Activated naive CD8-positive, alpha-beta T cell treated with anti-CD3 and anti-CD28 coated beads for 36 hours (primary cell): ENCODE measurements around the gene C1orf198. TPM values are rescaled to one million over a fixed set of nuclear protein-coding genes. Genes with fewer than 3 reads are reported as not detected.

Experiments
- DNase-seq: peaks from one replicate; pipeline ENCODE4 v3.0.0; 2021
- H3K27ac Mint-ChIP-seq: one replicate; pipeline ENCODE4 v1.8.0; 2022; ENCODE audit warnings: mild to moderate bottlenecking, moderate library complexity, mixed read lengths
- H3K27me3 Mint-ChIP-seq: one replicate; pipeline ENCODE4 v1.8.0; 2022; ENCODE audit warnings: mild to moderate bottlenecking, mixed read lengths
- H3K36me3 Mint-ChIP-seq: one replicate; pipeline ENCODE4 v1.8.0; 2021; ENCODE audit warnings: mild to moderate bottlenecking, mixed read lengths
- H3K4me1 Mint-ChIP-seq: one replicate; pipeline ENCODE4 v1.8.0; 2021; ENCODE audit warnings: mixed read lengths
- H3K4me3 Mint-ChIP-seq: one replicate; pipeline ENCODE4 v1.8.0; 2022; ENCODE audit warnings: mild to moderate bottlenecking, moderate library complexity, mixed read lengths
- H3K9me3 Mint-ChIP-seq: one replicate; pipeline ENCODE4 v1.8.0; 2022; ENCODE audit warnings: mixed read lengths
- total RNA-seq, 2 experiments: library from RNA; stranded (reverse); gene quantifications; one replicate each; pipeline ENCODE4 v1.2.3, GENCODE V29; 2021

Gene C1orf198
- 1 to 10 TPM; 5.8 to 6.7 TPM for total RNA-seq

DNA sequence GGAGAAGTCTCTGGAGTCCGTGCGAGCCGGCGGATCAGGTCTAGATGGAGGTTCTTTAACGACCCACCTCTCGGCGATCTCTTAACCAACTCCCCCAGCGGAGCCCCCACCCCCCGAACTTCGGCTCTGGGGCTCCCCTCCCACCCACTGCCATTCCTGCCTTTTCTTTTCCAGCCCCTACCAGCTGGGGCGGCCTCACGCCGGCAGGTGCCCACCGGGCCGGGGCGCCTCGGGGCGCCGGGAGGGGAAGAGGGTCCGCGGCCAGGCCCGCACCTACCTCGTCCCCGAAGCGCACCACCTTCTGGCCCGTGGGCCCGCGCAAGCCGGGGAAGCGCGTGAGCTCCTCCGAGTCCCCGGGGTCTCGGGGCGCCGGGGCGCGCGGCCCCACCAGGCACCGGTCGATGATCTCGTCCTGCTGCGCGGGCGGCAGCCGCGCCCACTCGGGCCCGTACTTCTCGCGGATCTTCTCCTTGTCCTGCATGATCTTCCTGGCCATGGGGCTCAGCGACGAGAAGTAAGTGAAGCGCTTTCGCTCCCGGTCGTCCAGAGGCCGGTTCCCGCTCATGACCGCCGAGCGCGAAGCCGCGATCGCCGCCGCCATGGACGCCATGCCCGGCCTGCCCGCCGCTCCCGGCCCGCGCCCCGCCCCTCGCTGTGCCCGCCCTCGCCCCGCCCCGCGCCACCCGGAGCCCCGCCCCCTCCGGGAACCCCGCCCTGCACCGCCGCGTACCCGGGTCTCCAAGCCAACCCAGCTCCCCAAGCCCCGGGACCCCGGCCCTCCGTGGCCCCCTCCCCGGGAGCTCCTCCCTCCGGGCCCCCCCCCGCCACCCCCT is at the start of gene C1orf198:
TSS of gene C1orf198 (minus strand) at position 619 of the 833 bp plus-strand sequence. CDS start at position 610, 9 bp downstream.
- Mint-ChIP-seq H3K27ac (peak within 1 kb of the TSS; percentile 67), H3K4me3 (peak within 1 kb of the TSS; percentile 85), H3K9me3 (no peaks in the 10 kb centered on the region), H3K36me3 (no peaks in the 10 kb centered on the region), H3K27me3 (peaks cover 38% of the 10 kb centered on the region), H3K4me1 (peaks cover 28% of the 10 kb centered on the region)
- peak; percentile 71 for DNase-seq

GRCh38 chr1:230917284-230918135 is 49.2 kb upstream of the C1orf198 start:
- peaks cover 8% of the 10 kb centered on the region for H3K4me1 Mint-ChIP-seq
- no peak overlapping the region for H3K27ac Mint-ChIP-seq
- H3K9me3 Mint-ChIP-seq, result no peaks in the 10 kb centered on the region
- no peaks in the 10 kb centered on the region for H3K27me3 Mint-ChIP-seq
- no peak overlapping the region for H3K4me3 Mint-ChIP-seq
- H3K36me3 Mint-ChIP-seq, result peaks cover 13% of the 10 kb centered on the region
- peak; percentile 52 for DNase-seq

DNA sequence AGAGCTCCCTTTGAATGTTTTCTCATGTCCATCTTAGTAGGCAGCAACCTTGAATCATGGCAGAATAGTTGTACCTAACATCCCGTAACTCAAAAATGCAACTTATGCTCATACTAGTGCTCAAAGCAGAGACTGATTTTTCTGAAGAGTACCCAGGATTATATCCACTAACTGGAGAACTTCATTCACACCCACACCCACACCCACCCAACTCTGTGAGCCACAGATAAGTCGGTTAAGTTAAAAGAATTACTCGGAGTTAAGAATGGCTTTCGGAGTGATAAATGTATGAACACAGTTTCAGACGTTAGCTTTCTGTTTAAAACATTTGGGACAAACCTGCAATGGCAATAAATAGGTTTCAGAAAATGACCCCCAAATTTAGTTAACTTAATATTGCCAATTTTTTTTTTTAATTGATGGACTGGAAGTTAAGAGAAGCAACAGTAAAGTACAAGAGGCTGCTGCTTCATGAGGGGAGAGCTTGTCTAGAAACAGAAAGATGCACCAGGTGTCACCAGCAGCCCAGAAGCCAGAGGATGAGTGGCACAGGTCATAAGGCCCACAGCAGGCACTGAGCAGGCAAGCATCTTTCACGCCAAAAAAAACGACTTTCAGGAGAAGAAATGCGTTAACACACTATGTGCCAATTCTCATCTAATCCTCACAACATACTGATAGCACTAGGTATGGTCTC is 48.4 kb upstream of the C1orf198 start:
- Mint-ChIP-seq H3K9me3 (no peaks in the 10 kb centered on the region), H3K4me3 (no peak overlapping the region), H3K27ac (no peak overlapping the region), H3K36me3 (peaks cover 13% of the 10 kb centered on the region), H3K27me3 (no peaks in the 10 kb centered on the region), H3K4me1 (peaks cover 8% of the 10 kb centered on the region)
- DNase-seq, result no peak

GRCh38 chr1:230915078-230915477 is 46.8 kb upstream of the C1orf198 start:
- H3K4me1 Mint-ChIP-seq, result peaks cover 8% of the 10 kb centered on the region
- no peak overlapping the region for H3K4me3 Mint-ChIP-seq
- H3K9me3 Mint-ChIP-seq, result no peaks in the 10 kb centered on the region
- peak overlapping the region; percentile 65 for H3K27ac Mint-ChIP-seq
- peak; percentile 15 for DNase-seq
- no peaks in the 10 kb centered on the region for H3K27me3 Mint-ChIP-seq
- H3K36me3 Mint-ChIP-seq, result peaks cover 11% of the 10 kb centered on the region

DNA sequence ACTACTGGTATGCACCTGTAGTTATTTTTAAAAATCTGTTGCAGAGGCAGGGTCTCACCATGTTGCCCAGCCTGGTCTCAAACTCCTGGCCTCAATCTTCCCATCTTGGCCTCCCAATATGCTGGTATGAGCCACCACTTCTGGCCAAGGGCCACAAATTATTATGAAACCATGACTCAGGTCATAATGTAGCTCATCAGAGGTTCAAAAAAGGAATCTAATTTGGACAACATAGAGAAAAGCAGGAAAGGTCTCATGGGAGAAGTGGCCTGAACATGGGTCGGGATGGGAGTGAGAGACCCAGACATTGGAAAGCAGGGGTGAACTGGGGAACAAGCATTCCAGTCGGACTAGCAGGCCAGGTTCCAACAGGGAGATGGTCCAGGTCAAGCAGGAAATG is 45.2 kb upstream of the C1orf198 start:
- peaks cover 13% of the 10 kb centered on the region for H3K36me3 Mint-ChIP-seq
- no peaks in the 10 kb centered on the region for H3K9me3 Mint-ChIP-seq
- no peak for DNase-seq
- H3K4me1 Mint-ChIP-seq, result peaks cover 8% of the 10 kb centered on the region
- no peak overlapping the region for H3K4me3 Mint-ChIP-seq
- H3K27ac Mint-ChIP-seq, result no peak overlapping the region
- H3K27me3 Mint-ChIP-seq, result no peaks in the 10 kb centered on the region

- Mint-ChIP-seq H3K9me3 (no peaks in the 10 kb centered on the region), H3K4me3 (no peak overlapping the region), H3K36me3 (peaks cover 14% of the 10 kb centered on the region), H3K27ac (no peak overlapping the region), H3K27me3 (no peaks in the 10 kb centered on the region), H3K4me1 (peaks cover 9% of the 10 kb centered on the region)
- no peak for DNase-seq
Measured at GRCh38 chr1:230910755-230911117, 42.4 kb upstream of the C1orf198 start.

GRCh38 chr1:230909974-230910754 is 41.8 kb upstream of the C1orf198 start:
- Mint-ChIP-seq H3K4me3 (no peak overlapping the region), H3K36me3 (peaks cover 15% of the 10 kb centered on the region), H3K27ac (no peak overlapping the region), H3K27me3 (no peaks in the 10 kb centered on the region), H3K4me1 (peaks cover 8% of the 10 kb centered on the region), H3K9me3 (no peaks in the 10 kb centered on the region)
- DNase-seq, result no peak

DNA sequence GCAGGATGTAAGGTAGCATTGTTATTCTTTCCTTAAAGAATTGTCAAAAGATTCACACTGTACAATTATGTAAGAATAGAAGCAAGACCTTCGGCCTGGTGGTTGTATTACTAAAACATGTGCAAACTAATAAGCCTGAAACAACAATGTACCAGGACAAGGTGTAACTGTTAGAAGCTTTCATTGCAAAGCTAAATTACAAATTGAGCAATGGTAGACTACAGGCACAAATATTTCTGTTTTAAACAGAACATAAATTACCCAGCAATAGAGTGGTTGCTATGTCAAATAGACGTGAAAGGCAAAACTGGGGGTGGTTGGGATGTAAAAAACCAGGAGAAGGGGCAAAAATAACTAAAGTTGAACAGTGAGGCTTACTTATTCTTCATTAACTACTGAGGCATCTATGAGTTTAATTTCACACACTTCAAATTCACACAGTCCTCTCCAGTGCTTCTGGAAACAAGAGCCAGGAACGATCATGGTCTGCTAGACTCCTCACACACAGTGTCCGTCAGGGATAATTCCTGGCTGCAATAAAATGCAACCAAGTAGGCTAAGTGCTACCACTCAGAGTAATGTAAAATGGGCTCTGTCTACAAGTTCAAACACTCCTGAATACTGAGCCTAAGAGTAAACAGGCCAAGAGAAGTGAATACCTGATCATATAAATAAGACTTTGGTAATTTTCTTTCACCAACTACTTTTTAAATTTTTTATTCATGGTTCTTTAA is 39.3 kb upstream of the C1orf198 start:
- H3K27me3 Mint-ChIP-seq, result no peaks in the 10 kb centered on the region
- no peak overlapping the region for H3K4me3 Mint-ChIP-seq
- H3K36me3 Mint-ChIP-seq, result peaks cover 11% of the 10 kb centered on the region
- no peak overlapping the region for H3K27ac Mint-ChIP-seq
- peaks cover 3% of the 10 kb centered on the region for H3K4me1 Mint-ChIP-seq
- no peak for DNase-seq
- no peaks in the 10 kb centered on the region for H3K9me3 Mint-ChIP-seq

DNA sequence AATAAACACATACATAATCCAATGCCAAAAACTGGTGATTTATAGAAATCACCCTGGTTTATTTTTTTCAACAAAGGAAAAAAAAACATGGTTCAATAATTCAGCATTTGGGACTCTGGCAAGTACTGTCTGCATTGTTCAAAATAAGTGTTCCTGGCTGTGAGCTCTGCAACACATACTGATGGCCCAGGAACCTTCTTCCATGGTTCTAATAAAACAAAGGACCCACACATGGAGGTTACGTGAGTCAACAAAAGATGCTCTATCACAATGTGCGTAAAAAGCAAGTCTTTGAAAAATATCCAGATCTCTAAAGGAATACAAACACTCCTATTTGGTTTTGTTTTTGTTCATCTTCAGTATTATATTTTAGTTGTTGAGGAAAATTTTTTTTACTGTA is 37.9 kb upstream of the C1orf198 start:
- peaks cover 11% of the 10 kb centered on the region for H3K36me3 Mint-ChIP-seq

GRCh38 chr1:230905733-230906132 is 37.4 kb upstream of the C1orf198 start:
- Mint-ChIP-seq H3K9me3 (no peaks in the 10 kb centered on the region), H3K27ac (peak overlapping the region; percentile 50), H3K4me3 (no peak overlapping the region), H3K27me3 (no peaks in the 10 kb centered on the region), H3K36me3 (peaks cover 11% of the 10 kb centered on the region), H3K4me1 (peaks cover 10% of the 10 kb centered on the region)
- DNase-seq, result no peak

More for the DNA sequence above, 37.9 kb upstream of the C1orf198 start:
- Mint-ChIP-seq H3K27ac (no peak overlapping the region), H3K4me1 (peaks cover 10% of the 10 kb centered on the region), H3K27me3 (no peaks in the 10 kb centered on the region), H3K9me3 (no peaks in the 10 kb centered on the region), H3K4me3 (no peak overlapping the region)
- DNase-seq, result no peak

DNA sequence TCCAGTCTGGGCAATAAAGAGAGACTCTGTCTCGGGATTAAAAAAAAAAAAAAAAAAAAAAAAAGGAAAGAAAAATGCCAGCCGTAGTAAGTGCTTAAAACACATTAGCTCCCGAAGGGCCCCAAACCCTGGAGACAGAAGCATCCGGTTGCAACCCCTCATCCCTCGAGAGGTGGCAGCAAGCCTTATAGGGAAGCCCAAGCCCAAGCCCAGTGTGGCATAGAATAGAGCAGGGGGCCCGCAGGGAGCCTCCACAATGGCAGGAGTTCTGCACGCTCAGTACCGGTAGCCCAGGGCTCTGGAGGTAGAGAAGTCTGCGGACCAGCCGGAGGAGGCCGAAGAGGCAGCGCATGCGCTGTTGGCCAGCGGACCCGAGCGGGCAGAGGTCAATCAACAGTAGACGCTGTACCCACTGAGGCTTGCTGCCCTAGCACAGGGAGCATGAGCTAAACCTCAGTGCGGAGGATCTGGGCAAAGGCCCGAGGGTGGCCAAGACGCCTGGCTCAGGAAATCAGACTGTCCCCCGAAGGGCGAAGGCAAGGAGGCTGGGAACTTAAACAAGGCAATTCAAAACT is 34.1 kb upstream of the C1orf198 start:
- Mint-ChIP-seq H3K4me3 (no peak overlapping the region), H3K9me3 (no peaks in the 10 kb centered on the region), H3K36me3 (peaks cover 9% of the 10 kb centered on the region), H3K27me3 (no peaks in the 10 kb centered on the region), H3K4me1 (peaks cover 10% of the 10 kb centered on the region), H3K27ac (no peak overlapping the region)
- DNase-seq, result no peak

DNA sequence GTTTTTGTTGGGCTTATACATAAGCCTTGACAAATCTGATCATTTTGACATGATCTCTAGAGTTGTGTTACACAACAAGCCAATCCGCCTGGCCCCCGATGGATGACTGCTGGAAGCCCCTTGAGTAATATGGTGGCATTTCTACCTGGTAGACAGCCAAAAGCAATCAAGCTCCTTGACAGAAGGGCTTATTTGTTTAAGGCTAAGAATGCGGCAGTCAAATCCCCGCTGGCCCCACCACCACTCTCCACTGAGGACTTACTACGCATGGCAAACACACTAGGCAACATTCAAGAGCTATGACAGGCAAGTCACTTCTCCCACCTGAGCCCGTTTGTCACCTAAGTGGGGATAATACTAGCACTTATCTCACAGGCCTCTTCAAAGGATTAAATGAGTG is 33.4 kb upstream of the C1orf198 start:
- peaks cover 10% of the 10 kb centered on the region for H3K4me1 Mint-ChIP-seq
- no peak overlapping the region for H3K4me3 Mint-ChIP-seq
- H3K36me3 Mint-ChIP-seq, result peaks cover 9% of the 10 kb centered on the region
- H3K27me3 Mint-ChIP-seq, result no peaks in the 10 kb centered on the region
- peak overlapping the region; percentile 35 for H3K27ac Mint-ChIP-seq
- no peaks in the 10 kb centered on the region for H3K9me3 Mint-ChIP-seq
- DNase-seq, result no peak

DNA sequence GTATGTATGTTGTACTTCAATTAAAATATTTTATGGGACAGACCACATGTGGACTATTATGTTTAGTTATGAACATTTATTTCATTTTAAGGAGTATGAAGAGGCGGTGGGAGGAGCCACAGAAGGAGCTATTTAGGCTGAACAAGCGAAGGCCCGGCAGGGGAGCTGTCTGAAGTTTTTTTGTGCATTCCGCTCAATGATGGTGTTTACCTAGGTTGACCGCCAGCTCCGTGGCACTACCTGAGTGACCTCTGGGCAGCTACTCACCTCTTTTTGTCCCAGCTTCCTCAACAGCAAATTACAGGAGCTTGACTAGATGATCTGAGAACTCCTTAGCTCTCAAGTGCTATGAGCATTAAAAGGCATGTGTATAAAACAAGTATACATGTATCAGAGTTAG is 32.7 kb upstream of the C1orf198 start:
- Mint-ChIP-seq H3K4me3 (no peak overlapping the region), H3K4me1 (peaks cover 10% of the 10 kb centered on the region), H3K36me3 (peaks cover 9% of the 10 kb centered on the region), H3K9me3 (no peaks in the 10 kb centered on the region), H3K27ac (no peak overlapping the region), H3K27me3 (no peaks in the 10 kb centered on the region)
- no peak for DNase-seq
